GM18861 (cell line): ENCODE measurements around the gene CDCP1.
"Not testable (repeated sequence)": the region's sequence is repeated elsewhere in the genome, so short reads cannot be mapped to it uniquely, and the experiment has no call there.

Source experiments
- ATAC-seq: cut with Tn5 transposase; IDR thresholded peaks from one replicate; pipeline ENCODE4 v1.9.1; 2021; ENCODE audit not compliant: unreplicated experiment

The CDCP1 gene

GRCh38 chr3:45060165-45060892 lies 85.8 kb downstream of the CDCP1 start:
- no peak for ATAC-seq

GRCh38 chr3:45059132-45059531 lies 87.0 kb downstream of the CDCP1 start:
- ATAC-seq, result no peak

GRCh38 chr3:45057557-45057956 lies 88.6 kb downstream of the CDCP1 start:
- no peak for ATAC-seq

GRCh38 chr3:45056608-45057301 lies 89.4 kb downstream of the CDCP1 start:
- ATAC-seq, result no peak

GRCh38 chr3:45055411-45056143 lies 90.6 kb downstream of the CDCP1 start:
- ATAC-seq, result no peak

- ATAC-seq, result no peak
These were observed 91.2 kb downstream of the CDCP1 start for GRCh38 chr3:45055032-45055410.

GRCh38 chr3:45054196-45054857 lies 91.9 kb downstream of the CDCP1 start:
- ATAC-seq, result no peak

GRCh38 chr3:45053805-45054195 lies 92.4 kb downstream of the CDCP1 start:
- ATAC-seq, result not testable (repeated sequence)

GRCh38 chr3:45051685-45052084 lies 94.5 kb downstream of the CDCP1 start:
- no peak for ATAC-seq

- ATAC-seq, result no peak
These were observed 96.4 kb downstream of the CDCP1 start for GRCh38 chr3:45049807-45050206.

- no peak for ATAC-seq
These were observed 97.9 kb downstream of the CDCP1 start for GRCh38 chr3:45048244-45048643.

GRCh38 chr3:45043728-45044299 lies 102.4 kb downstream of the CDCP1 start:
- no peak for ATAC-seq

GRCh38 chr3:45042162-45042561 lies 104.0 kb downstream of the CDCP1 start:
- ATAC-seq, result no peak

GRCh38 chr3:45041666-45042065 lies 104.5 kb downstream of the CDCP1 start:
- no peak for ATAC-seq

GRCh38 chr3:45037720-45038455 lies 108.3 kb downstream of the CDCP1 start:
- ATAC-seq, result peak; percentile 48

GRCh38 chr3:45035441-45036301 lies 110.5 kb downstream of the CDCP1 start:
- no peak for ATAC-seq

- no peak for ATAC-seq
These were observed 111.4 kb downstream of the CDCP1 start for GRCh38 chr3:45034612-45035252.

- ATAC-seq, result no peak
These were observed 112.4 kb downstream of the CDCP1 start for GRCh38 chr3:45033791-45034190.
